GM23248 (cell line): ENCODE measurements around the gene ZNF418.

Experiments used
- EZH2 ChIP-seq: fragments of 200-600 bp; sonication (generic); IDR thresholded peaks from 2 replicates; pipeline ENCODE4 v1.6.1; 2018; ENCODE audit warnings: antibody characterized with exemption, mild to moderate bottlenecking; ENCODE audit not compliant: insufficient read depth, poor library complexity, severe bottlenecking
- EZH2phosphoT487 ChIP-seq: fragments of 200-600 bp; sonication (generic); IDR thresholded peaks from 2 replicates; pipeline ENCODE4 v1.6.1; 2018; ENCODE audit warnings: antibody characterized with exemption, moderate library complexity, mild to moderate bottlenecking, low read depth; ENCODE audit not compliant: insufficient read depth

GRCh38 chr19:57886046-57886445, 49.2 kb downstream of the ZNF418 start:
- TF ChIP-seq EZH2 (no peak), EZH2phosphoT487 (no peak)
